ENCODE results near the gene BABAM2. TPM values are rescaled to one million over a fixed set of nuclear protein-coding genes. Genes with fewer than 3 reads are reported as not detected.

The BABAM2 gene
- polyA plus RNA-seq, 3 donors = 49.0 to 54.2 (median 52.6) TPM

DNA sequence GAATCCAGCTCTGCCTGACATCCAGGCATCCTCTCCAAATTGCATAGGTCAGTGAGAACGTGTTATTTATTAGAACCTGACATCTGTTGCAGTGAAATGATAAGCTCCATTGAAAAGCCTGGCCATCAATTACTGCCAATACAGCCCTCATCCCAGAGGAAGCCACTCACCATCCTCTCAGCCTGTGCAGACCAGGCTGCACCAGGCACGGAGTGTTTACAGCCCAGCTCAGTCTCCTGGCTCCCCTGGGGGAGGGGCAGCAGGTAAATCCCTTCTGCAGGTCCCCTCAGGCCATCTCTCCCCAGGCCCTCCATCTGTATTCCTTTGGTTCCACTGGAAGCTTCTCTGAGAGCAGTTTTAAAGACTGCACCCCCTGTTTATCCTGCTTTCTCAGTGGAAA lies 419.6 kb downstream of the BABAM2 start:
- no peak for DNase-seq

DNA sequence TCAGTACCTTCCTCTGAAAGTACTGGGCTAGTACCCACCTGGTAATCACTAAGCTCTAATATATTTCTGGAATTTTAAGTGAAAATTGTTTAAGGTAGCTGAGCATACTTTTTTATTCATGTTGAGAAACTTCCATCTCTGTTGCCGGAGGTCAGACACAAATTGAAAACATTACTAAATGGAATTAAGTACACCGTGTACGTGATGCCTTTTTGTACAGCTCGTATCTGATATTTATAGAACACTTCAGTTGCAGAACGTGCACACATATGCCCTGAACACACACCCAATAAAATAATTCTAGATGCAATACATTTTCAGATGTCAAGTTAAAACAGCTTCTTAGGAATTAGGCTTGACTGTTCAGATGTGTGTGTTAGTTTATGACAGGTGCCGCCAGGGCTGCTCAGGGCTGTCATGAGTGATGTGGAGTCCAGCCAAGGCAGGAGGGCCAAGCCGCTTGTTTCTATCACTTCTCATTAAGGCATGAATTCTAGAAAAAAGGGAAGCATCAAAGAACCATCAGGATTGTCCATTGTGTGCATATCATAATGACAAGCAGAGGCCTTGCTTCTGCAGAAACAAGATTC lies 421.2 kb downstream of the BABAM2 start:
- no peak for DNase-seq

DNA sequence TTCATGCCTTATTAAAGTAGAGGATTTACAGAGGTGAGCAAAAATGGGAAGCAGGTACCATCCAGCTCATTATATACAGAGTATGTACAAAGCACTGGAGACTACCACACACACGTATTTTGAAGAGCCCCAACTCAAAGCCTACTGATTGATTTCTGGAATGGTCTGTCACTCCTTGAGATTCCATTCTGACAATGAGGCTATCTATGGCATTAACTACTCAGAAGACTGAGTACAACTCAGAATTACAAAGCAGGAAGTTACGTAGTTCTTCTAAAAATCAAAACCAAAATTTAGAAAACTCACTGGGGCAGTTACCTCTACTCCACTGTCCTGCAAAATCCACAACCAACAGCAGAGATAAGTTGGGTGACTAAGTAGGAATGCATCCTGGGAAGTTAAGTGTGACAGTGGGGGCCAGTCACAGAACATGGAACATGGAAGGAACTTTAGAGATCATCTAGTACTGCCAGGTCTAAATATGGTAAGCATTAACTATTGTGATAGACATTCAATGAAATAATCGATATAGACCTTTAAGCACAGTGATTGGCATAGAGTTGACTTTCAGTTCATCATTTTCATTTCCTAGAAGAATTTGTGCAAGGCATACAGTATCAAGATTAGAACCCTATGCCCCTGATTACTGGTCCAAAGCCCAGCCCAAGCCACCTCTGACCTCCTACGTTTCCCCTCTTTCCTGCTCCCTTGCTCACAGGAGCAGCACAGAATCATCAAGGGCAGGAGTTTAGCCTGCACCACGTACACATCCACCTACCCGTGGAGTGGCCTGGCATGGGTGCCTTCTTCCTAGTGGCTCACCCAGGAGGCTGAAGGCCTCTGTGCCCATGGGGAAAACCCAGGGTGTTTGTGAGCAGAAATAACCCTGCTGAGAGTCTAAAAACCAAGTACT lies 422.0 kb downstream of the BABAM2 start:
- no peak for DNase-seq

DNA sequence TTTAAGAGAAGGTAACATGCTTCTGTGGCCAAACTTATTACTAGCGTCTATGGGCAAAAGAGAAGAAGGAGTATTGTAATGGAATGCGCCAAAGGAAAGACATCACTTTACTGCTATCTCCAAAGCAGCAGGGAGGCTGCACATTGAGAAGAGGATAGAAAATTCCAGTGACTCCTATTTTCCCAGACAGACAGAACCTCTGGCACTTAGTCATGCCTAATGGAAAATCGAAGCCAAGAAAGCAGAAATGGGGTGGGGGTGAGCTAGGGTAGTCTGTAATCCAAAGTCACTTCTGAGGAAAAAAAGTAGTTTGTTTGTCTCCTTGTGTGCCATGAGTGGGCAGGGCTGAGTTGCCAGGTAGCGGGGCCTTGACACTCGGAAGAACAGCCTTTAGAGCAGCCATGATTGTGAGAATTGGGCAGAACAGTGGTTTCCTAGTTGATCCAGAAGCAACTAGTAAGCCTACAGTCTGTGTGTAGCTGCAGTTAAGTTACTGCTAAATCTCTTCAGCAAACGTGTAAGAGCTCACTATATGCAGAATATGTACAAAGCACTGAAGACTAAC lies 422.8 kb downstream of the BABAM2 start:
- DNase-seq = no peak

DNA sequence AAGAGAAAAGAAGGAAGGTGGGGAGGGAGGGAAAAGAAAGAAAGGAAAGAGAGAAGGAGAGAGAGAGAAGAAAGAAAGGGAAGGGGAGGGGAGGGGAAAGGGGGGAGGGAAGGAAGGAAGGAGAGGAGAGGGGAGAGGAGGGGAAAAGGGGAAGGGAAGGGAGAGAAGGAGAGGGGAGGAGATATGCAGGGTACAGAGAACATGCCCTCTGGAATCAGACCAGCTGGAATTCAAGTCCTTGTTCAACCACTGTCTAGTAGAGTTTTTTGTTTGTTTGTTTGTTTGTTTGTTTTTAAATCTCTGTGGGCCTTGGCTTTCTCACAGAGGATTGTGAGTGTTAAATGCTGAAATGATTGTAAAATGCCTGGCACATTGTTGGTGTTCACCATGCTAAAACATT lies 424.4 kb downstream of the BABAM2 start:
- DNase-seq = no peak

DNA sequence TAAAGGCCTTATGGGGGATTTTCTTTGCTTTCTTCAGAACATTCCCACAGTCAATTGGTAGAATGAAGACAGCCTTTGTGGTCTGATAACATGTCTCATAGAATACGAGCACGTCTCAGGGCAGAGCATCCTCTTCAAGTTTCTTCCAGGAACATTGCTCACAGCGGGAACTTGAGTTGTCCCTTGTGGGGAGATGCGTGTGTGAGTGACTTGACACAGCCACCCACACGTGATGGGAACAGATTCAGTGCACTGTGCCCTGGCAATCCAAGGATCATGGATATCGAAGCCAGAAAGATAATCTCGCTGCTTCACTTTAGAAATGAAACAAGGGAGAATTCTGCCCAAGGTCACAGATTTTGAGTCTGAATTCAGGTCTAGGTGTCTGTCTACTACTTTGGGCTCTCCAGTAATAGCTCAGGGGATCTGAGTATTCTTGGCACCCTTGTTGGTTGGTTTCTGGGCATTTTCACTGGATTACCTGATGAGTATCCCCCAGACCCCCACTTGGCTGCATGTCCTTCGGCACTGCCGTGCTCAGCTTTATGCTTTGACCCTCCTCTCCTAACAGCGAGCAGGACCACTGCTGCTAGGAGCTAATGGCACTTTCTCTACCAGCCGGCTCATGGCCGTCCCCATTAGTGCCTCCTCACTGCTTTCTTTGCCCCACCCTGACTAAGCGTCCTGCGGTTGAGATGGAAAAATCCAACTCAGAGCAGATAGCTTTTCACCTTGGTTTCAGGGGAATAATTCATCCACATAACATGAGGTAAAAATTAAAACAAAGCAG lies 426.2 kb downstream of the BABAM2 start:
- no peak for DNase-seq

DNA sequence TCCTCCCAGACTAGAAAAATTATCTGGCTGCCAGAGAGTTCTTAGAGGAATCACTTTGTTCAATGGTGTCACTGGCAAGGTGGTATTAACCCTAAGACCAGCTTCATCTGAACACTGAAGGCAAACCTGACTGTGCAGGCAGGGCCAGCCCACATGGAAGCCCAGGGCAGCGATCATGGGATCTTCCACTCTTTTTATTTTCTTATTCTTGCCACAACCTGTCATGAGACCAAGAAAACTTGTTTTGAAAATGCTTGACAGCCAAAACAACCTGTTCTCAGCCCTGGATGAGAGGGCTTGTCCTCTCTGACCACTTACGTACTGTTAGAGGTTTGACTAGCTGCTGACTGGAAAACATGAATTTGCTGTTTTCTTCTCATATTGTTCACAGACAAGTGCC lies 426.9 kb downstream of the BABAM2 start:
- no peak for DNase-seq

DNA sequence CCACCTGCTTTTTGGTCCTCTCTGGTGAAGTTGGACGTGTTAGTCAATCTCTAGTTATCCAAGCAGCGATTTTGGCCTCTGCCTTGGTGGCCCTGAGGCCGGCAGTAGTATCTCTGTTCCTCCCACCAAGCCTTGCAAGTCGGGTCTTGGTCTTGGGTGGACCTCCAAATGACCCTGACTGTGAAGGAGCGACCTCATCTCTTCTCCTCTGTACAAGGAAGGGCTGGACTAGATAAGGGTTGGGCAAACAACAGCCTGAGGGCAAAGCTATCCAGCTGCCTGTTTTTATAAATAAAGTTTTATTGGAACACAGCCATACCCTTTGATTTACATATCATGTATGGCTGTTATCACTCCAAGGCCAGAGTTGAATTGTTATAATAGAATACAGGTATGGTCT lies 427.5 kb downstream of the BABAM2 start:
- no peak for DNase-seq

DNA sequence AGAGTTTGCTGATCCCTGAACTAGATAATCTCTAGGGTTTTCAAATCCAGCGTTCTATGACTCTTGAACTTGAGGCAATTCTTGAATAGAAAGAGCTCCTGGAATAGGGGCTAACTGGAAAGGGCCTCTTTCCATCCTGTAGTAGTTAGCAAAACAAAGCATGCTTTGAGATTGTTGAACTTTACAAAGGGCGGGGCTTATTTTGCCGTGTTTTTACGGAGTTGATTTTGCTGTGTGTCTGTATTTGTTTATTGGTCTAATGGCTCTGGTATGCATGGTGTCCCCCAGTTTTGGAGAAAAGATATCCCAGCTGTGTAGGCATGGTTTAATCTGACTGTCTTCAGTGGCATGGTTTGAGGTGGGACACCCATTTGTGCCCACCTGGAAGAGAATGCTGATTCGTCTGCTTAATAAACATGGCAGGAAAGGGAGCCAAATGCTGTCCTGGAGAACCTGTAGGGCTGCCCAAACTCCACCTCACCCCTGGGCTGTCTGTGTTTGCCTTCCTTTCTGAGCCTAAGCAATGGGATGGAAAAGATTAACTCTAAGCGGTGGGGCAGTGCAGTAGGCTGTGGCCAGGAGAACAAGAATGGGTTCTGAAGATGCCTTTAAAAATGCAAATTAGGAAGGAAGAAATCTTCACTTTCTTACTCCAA lies 428.1 kb downstream of the BABAM2 start:
- no peak for DNase-seq

DNA sequence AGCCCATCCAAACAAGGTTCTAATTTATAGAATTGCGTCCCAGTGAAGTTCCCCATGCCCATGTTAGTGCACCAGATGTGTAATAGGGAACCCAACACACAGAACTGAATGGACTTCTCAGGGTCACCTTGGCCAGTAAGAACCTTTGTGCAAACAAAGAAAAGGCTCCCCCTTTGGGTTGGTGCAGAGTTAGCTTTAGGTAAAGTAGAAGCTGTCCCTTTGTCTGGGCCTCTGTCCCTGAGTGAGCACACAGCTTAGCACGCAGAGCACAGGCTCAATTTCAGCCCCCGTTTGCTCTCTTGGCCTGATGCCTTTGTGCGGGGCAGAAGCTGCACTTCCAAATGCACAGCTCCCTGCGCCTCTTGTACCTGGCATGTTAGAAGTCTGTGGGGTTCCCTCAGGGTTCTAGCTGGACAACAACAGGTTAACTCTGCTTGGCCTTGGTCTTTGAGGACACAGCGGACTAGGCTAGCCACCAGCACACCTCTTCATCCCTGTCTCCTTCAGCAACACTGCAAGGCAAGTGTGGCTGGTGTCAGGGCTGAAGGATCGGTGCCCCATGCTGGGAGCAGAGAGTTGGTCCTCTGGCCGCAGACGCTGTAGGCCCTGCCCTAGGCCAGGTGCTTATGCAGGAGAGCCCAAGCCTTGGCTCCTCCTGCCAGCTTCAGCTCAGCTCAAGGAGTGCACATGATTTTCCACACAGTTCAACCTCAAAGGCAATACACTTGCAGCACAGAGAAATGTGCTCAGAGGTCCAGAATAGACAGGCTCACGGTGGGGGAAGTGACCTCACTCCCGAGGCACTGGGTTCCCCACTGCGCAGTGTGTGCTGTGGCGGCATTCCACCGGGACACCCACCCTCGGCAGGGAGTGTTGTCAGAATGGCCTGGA lies 428.8 kb downstream of the BABAM2 start:
- no peak for DNase-seq

DNA sequence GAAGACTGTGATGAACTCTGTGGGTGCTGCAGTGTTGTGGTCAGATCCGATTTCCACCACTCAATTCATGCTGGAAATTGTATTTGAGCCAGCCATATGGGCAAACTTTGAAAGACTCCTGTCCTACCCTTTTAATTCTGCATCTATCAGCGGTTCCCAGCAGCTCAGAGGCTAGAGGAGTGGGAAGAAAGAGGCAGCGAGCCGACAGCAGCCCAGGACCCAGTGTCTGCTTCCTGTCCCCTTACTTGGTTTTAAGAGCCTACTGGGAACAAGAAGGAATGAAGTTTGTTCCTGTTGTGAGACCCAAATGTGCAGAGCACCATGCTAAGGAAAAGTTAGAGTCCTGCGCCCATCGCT lies 429.5 kb downstream of the BABAM2 start:
- no peak for DNase-seq

DNA sequence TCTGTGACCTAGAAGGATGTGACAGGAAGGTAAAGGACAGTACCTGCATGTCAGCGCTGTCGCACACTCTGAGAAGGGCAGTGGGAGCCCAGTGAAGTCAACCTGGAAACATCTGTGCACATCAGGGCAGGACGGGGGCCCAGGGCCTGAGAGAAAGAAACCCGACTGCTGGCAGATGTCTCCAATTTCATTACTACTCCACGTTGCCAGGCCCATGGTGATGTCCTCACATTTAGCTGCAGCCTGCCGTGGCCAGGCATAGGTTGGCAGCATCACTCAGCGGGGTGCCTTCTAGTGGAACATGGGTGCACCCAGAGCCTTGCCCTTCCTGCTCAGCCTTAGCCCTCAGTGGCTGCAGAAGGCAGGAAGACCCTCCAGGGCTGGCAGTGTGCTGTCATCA lies 429.8 kb downstream of the BABAM2 start:
- DNase-seq = no peak

DNA sequence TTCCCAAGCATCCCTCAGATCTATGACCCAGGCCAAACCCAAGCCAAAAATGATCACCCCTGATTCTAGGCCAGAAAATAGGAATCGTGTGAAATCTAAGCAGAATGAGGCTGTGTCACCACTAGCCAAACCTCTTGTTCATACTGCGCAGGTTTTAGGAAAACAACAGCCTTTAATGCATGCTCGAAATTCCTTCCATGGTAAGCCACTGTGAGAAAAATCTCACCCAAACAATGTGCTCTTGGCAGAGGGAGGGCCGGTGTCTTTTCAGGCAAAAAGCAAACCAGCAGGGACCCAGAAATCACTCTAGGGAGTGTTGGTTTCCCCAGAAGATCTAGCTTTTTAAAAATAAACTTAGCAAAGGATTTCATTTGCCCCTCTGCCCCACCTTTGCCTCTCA lies 430.9 kb downstream of the BABAM2 start:
- DNase-seq = no peak

DNA sequence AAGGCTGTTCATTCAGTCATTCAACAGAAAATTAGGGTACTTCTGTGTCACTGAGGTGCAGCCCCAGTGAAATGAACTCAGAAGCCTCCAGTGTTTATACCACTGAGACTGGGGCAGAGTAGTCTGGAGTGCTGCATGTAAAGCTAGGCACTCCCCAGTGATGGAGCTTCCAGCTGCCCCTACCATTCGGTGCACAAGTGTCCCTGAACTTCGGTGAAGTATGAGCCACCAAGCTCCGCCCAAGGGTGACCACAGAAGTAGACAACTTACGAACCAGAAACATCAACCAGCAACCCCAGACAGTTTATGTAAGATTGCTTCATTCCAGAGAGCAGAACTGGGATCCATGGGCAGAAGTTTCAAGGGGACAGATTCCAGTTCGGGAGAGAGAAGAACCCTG lies 431.5 kb downstream of the BABAM2 start:
- DNase-seq = no peak

DNA sequence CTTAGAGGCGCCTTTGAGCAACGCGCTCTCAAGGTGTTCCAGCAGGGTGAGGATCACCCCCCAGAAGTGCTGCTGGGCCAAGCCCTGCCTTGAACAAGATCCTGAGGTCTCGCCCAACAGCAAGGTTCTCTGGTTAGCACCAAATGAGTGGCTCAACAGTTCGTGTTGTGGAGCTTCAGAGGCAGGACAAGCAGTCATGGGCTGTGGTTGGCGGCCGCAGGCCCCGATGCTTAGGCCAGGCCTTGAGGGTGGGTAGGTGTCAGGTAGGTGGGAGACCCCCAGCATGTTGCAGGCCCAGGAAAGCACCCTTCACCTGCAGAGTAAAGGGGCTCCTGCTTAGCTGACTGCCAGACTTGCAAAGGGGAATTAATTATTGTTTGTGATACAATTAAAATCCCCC lies 431.9 kb downstream of the BABAM2 start:
- no peak for DNase-seq

DNA sequence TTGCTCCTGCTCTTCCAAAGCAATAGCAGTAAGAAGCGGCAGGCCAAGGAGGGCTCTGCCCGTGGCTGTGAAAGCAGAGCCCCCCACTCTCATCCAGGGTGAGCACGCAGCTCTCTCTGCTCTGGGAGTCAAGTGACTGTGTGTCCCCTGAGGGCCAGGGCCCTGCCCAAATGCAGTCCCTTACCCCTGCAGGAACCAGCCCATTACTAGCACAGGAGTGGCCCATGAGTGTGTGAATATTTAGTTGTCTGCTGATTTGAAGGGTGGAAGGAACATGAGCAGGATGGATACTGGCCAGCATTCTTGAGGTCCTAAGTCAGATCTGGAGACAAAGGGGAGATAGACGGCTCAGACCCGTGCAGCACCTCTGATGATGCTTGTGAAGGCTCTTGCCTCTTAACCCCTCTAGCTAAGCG lies 432.5 kb downstream of the BABAM2 start:
- no peak for DNase-seq

DNA sequence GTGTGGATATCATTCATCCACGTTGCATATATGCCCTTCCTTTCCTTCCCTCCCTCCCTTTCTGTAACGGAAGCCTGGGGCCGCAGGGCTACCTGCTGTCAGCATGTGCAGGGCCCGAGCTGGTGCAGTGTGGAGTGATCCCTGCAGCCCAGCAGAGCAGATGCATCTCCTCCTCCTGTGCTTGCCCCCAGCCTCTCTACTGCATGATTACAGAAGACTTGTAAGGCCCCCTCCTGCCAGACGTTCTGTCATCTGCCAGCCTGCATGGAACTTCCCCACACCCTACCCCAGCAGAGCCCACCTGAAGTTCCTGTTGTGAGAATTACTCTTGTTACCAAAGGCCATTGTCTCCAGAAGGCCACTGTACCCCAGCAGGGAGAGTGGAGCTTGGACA lies 434.6 kb downstream of the BABAM2 start:
- DNase-seq = no peak

DNA sequence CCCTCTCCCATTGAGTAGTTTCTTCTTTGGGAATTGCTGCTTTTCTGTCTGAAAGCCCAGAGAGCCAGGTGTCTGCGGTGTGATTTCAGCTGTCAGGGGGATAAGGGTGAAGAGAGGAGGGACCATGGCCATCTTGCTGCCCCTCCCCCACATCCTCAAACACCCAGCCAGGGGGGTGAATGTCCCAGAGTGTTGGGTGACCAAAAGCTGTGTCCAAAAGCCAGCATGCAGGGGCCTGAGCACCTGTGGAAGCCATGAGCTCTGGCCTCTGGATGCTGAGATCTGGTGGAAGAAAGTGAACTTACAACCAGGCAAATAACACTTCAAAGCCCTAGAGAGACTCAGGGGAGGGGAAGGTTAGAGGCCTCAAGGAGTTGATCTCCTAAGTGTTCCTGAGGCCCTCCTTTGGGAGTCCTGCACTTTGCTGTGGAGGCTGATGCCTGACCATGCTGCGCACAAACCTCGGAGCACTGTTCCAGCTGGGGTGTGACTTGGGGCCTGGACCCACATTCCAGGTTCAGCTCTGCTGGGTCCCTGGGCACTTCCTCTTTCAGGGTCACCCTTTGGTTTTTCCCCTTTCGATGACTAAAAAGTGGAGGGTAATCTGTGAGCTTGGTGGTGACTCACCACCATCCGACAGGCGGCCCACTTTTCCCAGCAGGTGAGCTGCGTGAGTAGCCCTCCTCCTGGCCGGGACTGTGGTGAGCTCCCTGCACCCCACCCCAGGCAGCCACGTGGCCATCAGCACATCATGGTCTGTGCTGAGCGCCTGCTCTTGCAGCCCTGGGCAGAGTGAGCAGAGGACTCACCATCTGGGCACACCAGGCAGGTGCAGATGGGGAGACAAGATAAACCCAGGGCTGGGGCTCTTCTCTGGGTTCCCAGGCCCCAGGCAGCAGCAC lies 435.3 kb downstream of the BABAM2 start:
- no peak for DNase-seq

DNA sequence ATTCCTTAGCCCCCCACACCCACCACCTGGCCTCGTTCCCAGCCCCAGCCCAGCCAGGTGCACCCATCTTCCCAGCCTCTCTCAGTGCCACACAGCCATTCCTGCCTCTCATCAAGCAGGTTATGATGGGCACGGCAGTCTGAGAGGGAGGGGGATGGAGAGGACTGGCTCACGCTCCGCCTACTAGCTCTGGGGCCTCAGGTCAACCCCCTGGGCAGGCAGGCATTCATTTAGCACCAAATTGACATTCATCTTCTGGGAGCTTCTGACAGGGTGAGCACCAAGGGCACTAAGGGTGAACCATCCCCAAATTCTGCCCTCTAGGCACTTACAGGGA lies 435.9 kb downstream of the BABAM2 start:
- no peak for DNase-seq

DNA sequence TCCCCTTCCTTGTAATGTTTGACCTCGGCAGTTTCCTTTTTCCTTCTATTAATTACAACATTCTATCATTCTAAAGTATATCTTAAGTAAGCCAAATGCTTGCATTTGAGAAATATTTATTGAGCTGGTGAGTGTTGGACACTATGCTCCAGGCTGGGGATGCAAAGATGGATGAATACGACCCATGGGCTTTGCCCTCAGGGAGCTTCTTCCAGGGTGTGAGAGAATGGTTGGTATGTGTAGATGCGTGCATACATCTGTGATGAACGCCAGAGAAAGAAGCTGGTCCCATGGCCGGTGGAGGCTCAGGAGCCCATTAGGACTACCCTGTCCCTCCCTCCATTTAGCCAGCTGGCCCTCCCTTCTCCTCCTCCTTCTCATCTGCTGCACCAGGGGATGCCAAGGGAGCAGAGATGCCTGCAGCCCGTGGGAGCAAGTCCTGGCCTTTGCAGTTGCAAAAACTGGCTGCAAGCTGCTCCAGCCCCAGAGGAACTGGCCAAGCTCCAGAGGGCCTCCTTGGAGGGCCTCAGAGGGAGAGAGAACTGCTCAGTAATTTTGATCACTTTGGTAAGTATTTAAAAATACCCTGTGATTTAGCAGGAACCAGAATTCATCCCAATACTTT lies 436.5 kb downstream of the BABAM2 start:
- no peak for DNase-seq
